NCI-H524 treated with DMSO at 0.1 percent for 48 hours (cell line): Measurements from ENCODE around the gene HDAC11.

Source experiments
- DNase-seq: peaks from one replicate; lab custom pipeline; 2025; lab: John Stamatoyannopoulos, UW

The HDAC11 gene

DNA sequence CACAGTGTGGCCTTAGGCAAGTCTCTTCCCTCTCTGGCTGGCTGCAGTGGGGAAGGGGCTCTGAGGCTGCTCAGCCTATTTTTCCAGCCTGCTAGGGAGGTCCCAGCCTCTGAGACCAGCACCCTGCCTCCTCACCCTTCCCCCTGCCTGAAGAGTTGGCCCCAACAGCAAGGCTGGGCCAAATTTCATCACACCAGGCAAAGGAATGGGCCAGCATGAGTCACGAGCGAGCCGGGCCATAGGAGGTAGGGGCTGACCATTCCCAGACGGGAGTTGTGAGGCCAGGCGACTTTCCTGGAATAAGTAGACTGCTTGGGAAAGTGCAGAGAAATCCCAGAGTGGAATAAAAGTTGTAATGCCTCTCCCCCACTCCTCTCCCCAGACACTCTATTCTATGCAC is 63.1 kb downstream of the HDAC11 start:
- no peak for DNase-seq

DNA sequence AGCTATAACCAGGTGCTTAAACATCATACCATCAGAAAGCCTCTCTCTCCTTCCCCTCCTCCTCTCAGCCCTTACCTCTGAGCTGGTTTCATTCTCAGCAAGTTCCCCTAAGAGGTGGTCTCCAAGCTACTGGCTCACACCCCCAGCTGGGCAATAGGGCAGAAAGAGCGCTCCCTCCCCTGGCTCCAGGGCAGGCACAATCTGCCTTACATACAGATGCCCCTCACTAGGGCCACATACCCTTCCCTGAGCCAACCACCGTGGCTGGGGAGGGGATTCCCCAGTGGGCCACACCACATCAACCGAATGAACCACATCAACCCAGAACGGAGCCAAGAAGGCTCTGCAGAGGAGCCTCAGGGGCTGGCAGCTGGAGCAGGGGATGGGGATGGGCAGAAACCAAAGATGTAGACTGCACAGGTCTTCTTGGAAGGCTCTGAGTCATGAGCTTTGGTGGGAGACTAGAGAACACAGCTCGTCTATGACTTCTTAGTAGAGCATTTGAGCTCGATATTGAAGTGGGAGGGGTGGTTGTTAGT is 64.3 kb downstream of the HDAC11 start:
- no peak for DNase-seq

- DNase-seq: no peak
These were observed 65.0 kb downstream of the HDAC11 start for GRCh38 chr3:13544951-13545651.

DNA sequence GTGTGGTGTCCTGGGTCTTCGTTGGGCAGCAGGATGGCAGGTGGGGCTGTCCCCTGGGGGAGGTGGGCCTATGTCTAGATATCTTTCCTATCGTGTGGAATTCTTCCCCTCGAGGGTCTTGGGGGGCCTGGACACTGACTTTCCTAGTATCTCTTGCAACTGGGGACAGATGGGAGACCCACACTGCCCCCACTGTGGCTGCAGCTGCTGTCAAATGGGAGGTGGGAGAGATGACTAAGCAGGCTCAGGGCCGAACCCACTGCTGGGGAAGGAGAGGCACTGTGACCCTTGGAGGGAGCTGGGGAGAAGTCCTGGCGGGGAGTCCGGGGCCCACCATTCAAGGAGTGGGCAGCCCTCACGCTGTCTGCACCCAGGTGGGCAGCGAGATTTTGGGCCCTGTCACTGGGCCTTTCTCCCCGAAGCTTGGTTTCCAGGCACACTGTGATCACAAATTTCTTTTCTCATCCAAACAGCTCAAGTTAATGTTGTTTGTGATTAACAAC is 65.9 kb downstream of the HDAC11 start:
- DNase-seq: no peak

- no peak for DNase-seq
These were observed 66.6 kb downstream of the HDAC11 start for GRCh38 chr3:13546667-13547171.

- no peak for DNase-seq
These were observed 67.7 kb downstream of the HDAC11 start for GRCh38 chr3:13547591-13548371.

- no peak for DNase-seq
These were observed 68.9 kb downstream of the HDAC11 start, which contains the start of gene FBLN2 for GRCh38 chr3:13548696-13549622. Gene FBLN2 (plus strand): TSS chr3:13549125. CDS start chr3:13570356, 21,231 bp downstream.

GRCh38 chr3:13549623-13550422 is 69.7 kb downstream of the HDAC11 start:
- DNase-seq: no peak

GRCh38 chr3:13550423-13550690 is 70.3 kb downstream of the HDAC11 start:
- DNase-seq: no peak

- no peak for DNase-seq
These were observed 70.8 kb downstream of the HDAC11 start for GRCh38 chr3:13550791-13551360.

GRCh38 chr3:13552857-13553652 is 72.9 kb downstream of the HDAC11 start:
- DNase-seq: no peak

- DNase-seq: no peak
These were observed 73.6 kb downstream of the HDAC11 start for GRCh38 chr3:13553686-13554085.

GRCh38 chr3:13555753-13556152 is 75.6 kb downstream of the HDAC11 start:
- DNase-seq: no peak
